HepG2 (cell line): ENCODE data around the gene MRPS35.

Source experiments
- FOXA1 ChIP-seq, 2 experiments: fragments of 450-650 bp in 1 of 2; sonication (generic) in 1 of 2; formaldehyde crosslinking in 1 of 2; IDR thresholded peaks; 2 replicates each; pipeline versions ENCODE4 v1.4.0 to v1.6.1; 2016 to 2020; ENCODE audit warnings: missing genetic modification reagents in 1 of 2
- MLXIP ChIP-seq: sonication (generic); formaldehyde crosslinking; IDR thresholded peaks from 2 replicates; pipeline ENCODE4 v1.9.0; 2021; ENCODE audit warnings: missing genetic modification reagents, borderline replicate concordance
- POLR2AphosphoS5 ChIP-seq: IDR thresholded peaks from 2 replicates; pipeline ENCODE4 v1.6.1; 2012; ENCODE audit warnings: low read depth, low read length
- SAFB2 ChIP-seq: sonication (generic); formaldehyde crosslinking; IDR thresholded peaks from 2 replicates; pipeline ENCODE4 v1.5.1; 2020; ENCODE audit warnings: missing genetic modification reagents, low read depth, mild to moderate bottlenecking, borderline replicate concordance
- ZNF572 ChIP-seq: sonication (generic); formaldehyde crosslinking; IDR thresholded peaks from 2 replicates; pipeline ENCODE4 v1.5.1; 2020; ENCODE audit warnings: mild to moderate bottlenecking, missing genetic modification reagents
- ZSCAN30 ChIP-seq: sonication (generic); formaldehyde crosslinking; IDR thresholded peaks from 2 replicates; pipeline ENCODE4 v1.5.0; 2020; ENCODE audit warnings: mild to moderate bottlenecking, missing genetic modification reagents
- TF ChIP-seq, protein P1 (sequence below): sonication (generic); formaldehyde crosslinking; IDR thresholded peaks from 2 replicates; pipeline ENCODE4 v1.5.0; 2020; ENCODE audit warnings: mild to moderate bottlenecking, missing genetic modification reagents, moderate library complexity

- TF ChIP-seq MLXIP (CRISPR knock-in tag), result no peak
- TF ChIP-seq SAFB2, result no peak
- TF ChIP-seq POLR2AphosphoS5, result no peak
- TF ChIP-seq FOXA1 (IDR thresholded peaks at IDR 0.05), result no peak
- TF ChIP-seq FOXA1 (CRISPR knock-in tag; IDR thresholded peaks at IDR 0.05), result no peak
- TF ChIP-seq, protein P1, sequence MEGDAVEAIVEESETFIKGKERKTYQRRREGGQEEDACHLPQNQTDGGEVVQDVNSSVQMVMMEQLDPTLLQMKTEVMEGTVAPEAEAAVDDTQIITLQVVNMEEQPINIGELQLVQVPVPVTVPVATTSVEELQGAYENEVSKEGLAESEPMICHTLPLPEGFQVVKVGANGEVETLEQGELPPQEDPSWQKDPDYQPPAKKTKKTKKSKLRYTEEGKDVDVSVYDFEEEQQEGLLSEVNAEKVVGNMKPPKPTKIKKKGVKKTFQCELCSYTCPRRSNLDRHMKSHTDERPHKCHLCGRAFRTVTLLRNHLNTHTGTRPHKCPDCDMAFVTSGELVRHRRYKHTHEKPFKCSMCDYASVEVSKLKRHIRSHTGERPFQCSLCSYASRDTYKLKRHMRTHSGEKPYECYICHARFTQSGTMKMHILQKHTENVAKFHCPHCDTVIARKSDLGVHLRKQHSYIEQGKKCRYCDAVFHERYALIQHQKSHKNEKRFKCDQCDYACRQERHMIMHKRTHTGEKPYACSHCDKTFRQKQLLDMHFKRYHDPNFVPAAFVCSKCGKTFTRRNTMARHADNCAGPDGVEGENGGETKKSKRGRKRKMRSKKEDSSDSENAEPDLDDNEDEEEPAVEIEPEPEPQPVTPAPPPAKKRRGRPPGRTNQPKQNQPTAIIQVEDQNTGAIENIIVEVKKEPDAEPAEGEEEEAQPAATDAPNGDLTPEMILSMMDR (CRISPR knock-in tag), result no peak
- no peak for TF ChIP-seq ZNF572 (CRISPR knock-in tag)
- TF ChIP-seq ZSCAN30 (CRISPR knock-in tag), result no peak
Measured at GRCh38 chr12:27723212-27723611, 12.6 kb downstream of the MRPS35 start.
